Measurements from ENCODE around the gene VSNL1.

DNA sequence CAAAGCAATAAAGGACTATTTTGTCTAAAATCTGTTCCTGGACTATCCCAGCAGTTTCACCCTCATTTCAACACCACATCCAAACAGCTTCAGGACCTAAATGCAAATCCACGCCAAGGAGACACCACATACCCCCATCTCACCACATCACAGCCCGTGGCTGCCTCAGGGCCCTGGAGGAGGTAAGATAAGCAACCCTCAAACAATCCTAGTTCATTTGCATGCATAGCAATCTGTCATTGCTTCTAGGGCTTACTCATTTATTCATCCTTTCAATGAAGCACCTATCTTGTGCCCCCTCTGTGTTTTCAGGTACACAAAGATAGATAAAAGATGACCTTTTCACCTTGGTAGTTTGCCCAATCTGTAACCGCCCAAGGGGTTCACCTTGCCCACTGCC lies 86.5 kb downstream of the VSNL1 start:
- no peak for TF ChIP-seq GATA2 (IDR thresholded peaks at IDR 0.05; ENCODE audit: low read depth, low read length)
- no peak for TF ChIP-seq GATA3 (IDR thresholded peaks at IDR 0.05; ENCODE audit: low read depth, low read length)

Measured in SH-SY5Y (cell line).